RWPE2 (cell line): ENCODE results near the gene CENPO.
"Not testable (repeated sequence)": the region's sequence is repeated elsewhere in the genome, so short reads cannot be mapped to it uniquely, and the experiment has no call there.

Experiments
- ATAC-seq: fragments of 200-7000 bp; cut with Tn5 transposase; 3 replicates; pipeline ENCODE4 v1.9.1; 2021; ENCODE audit warnings: low read depth
- DNase-seq: peaks from one replicate; pipeline ENCODE4 v3.0.0-alpha.2; 2020; ENCODE audit warnings: low spot score
- H3K27ac ChIP-seq: fragments of 450-650 bp; 2 replicates; pipeline ENCODE4 v1.5.1; 2017; ENCODE audit warnings: mild to moderate bottlenecking; ENCODE audit not compliant: poor library complexity, severe bottlenecking
- H3K27me3 ChIP-seq: fragments of 250-450 bp; sonication (Bioruptor Pico); 2 replicates; pipeline ENCODE4 v1.5.1; 2021; ENCODE audit warnings: mild to moderate bottlenecking, moderate library complexity; ENCODE audit not compliant: insufficient read depth, poor library complexity, severe bottlenecking
- H3K36me3 ChIP-seq: fragments of 250-450 bp; sonication (Bioruptor Pico); 2 replicates; pipeline ENCODE4 v1.5.1; 2020; ENCODE audit warnings: low read depth, mild to moderate bottlenecking, moderate library complexity
- H3K4me1 ChIP-seq: fragments of 250-450 bp; sonication (Bioruptor Pico); 2 replicates; pipeline ENCODE4 v1.5.1; 2021; ENCODE audit warnings: mild to moderate bottlenecking, moderate library complexity; ENCODE audit not compliant: insufficient read depth, poor library complexity, severe bottlenecking
- H3K4me3 ChIP-seq: fragments of 250-450 bp; sonication (Bioruptor Pico); 2 replicates; pipeline ENCODE4 v1.5.1; 2021; ENCODE audit warnings: mild to moderate bottlenecking, moderate library complexity; ENCODE audit not compliant: severe bottlenecking
- H3K9me3 ChIP-seq: fragments of 250-450 bp; sonication (Bioruptor Pico); 2 replicates; pipeline ENCODE4 v1.5.1; 2021; ENCODE audit warnings: mild to moderate bottlenecking, moderate library complexity; ENCODE audit not compliant: severe bottlenecking
- CTCF ChIP-seq: fragments of 450-650 bp; IDR thresholded peaks from one replicate; pipeline ENCODE4 v1.5.1; 2017; ENCODE audit warnings: mild to moderate bottlenecking, moderate library complexity; ENCODE audit not compliant: poor library complexity, severe bottlenecking

Gene CENPO

GRCh38 chr2:24832931-24833701 is 39.9 kb downstream of the CENPO start:
- Histone ChIP-seq H3K27me3 (no peaks in the 10 kb centered on the region), H3K36me3 (peaks cover 16% of the 10 kb centered on the region), H3K27ac (no peak overlapping the region), H3K9me3 (no peaks in the 10 kb centered on the region), H3K4me1 (no peaks in the 10 kb centered on the region), H3K4me3 (no peak overlapping the region)
- DNase-seq, result peak; percentile 31
- no peak for TF ChIP-seq CTCF
- no peak for ATAC-seq

- H3K36me3 ChIP-seq, result peaks cover 16% of the 10 kb centered on the region
- H3K27me3 ChIP-seq, result no peaks in the 10 kb centered on the region
- ATAC-seq (no peak), DNase-seq (no peak)
- TF ChIP-seq CTCF, result no peak
- H3K4me1 ChIP-seq, result no peaks in the 10 kb centered on the region
- no peaks in the 10 kb centered on the region for H3K9me3 ChIP-seq
- H3K27ac ChIP-seq, result no peak overlapping the region
- H3K4me3 ChIP-seq, result no peak overlapping the region
These were observed 40.9 kb downstream of the CENPO start for GRCh38 chr2:24833821-24834732.

GRCh38 chr2:24834733-24835395 is 41.6 kb downstream of the CENPO start:
- no peak for DNase-seq
- ATAC-seq, result no peak
- Histone ChIP-seq H3K27me3 (no peaks in the 10 kb centered on the region), H3K36me3 (peaks cover 16% of the 10 kb centered on the region), H3K9me3 (no peaks in the 10 kb centered on the region), H3K4me3 (no peak overlapping the region), H3K4me1 (no peaks in the 10 kb centered on the region), H3K27ac (no peak overlapping the region)
- no peak for TF ChIP-seq CTCF

GRCh38 chr2:24835411-24835810 is 42.2 kb downstream of the CENPO start:
- DNase-seq, H3K27ac ChIP-seq, H3K4me3 ChIP-seq, H3K27me3 ChIP-seq, H3K9me3 ChIP-seq, H3K4me1 ChIP-seq: not testable (repeated sequence)
- peak; percentile 39; the same call in 1 of the 3 replicates for ATAC-seq
- H3K36me3 ChIP-seq, result peaks cover 18% of the 10 kb centered on the region

GRCh38 chr2:24836206-24836605 is 43.0 kb downstream of the CENPO start:
- TF ChIP-seq CTCF, result no peak
- H3K27ac ChIP-seq, result no peak overlapping the region
- H3K9me3 ChIP-seq, result no peaks in the 10 kb centered on the region
- no peak for DNase-seq
- ATAC-seq, result no peak
- no peaks in the 10 kb centered on the region for H3K4me1 ChIP-seq
- H3K36me3 ChIP-seq, result peaks cover 22% of the 10 kb centered on the region
- no peak overlapping the region for H3K4me3 ChIP-seq
- H3K27me3 ChIP-seq, result no peaks in the 10 kb centered on the region
